Measurements from ENCODE around the gene LTBP3.

- TF ChIP-seq CTCF (IDR thresholded peaks at IDR 0.05 in 4 of 5, conservative IDR thresholded peaks at IDR 0.05 in 1 of 5) = no peak
- no peak for TF ChIP-seq POLR2A (IDR thresholded peaks at IDR 0.05)
These were observed 10.6 kb downstream of the LTBP3 start for GRCh38 chr11:65547446-65548125.

All from gastrocnemius medialis (tissue), 4 donors.